B cell (primary cell): ENCODE measurements around the gene OLIG3. TPM values are rescaled to one million over a fixed set of nuclear protein-coding genes. Genes with fewer than 3 reads are reported as not detected.

ENCODE experiments used
- ATAC-seq: fragments of 200-7000 bp; cut with Tn5 transposase; one replicate; pipeline ENCODE4 v1.10.0; 2021; ENCODE audit warnings: low read depth, mild to moderate bottlenecking, moderate number of reproducible peaks, moderate library complexity
- CTCF ChIA-PET: fragments of 350-600 bp; sonication (Branson Sonifier 250); formaldehyde crosslinking; loops from one replicate; lab custom pipeline; 2021; ENCODE audit warnings: antibody characterized with exemption, inconsistent platforms; lab: Charles Lee
- POLR2A ChIA-PET: fragments of 350-600 bp; sonication (Branson Sonifier 250); formaldehyde crosslinking; loops from one replicate; lab custom pipeline; 2021; ENCODE audit warnings: antibody characterized with exemption; lab: Charles Lee
- DNase-seq: peaks from one replicate; pipeline ENCODE4 v3.0.0; 2013
- H2AFZ ChIP-seq: 2 replicates; pipeline ENCODE4 v1.6.1; 2012; ENCODE audit warnings: mild to moderate bottlenecking, low read depth, low read length; ENCODE audit not compliant: insufficient read depth, poor library complexity, severe bottlenecking
- H3K27ac ChIP-seq, 2 donors: 1 replicate in 1 of 2; 2 replicates in 1 of 2; pipeline ENCODE4 v1.5.1; 2012 to 2013; ENCODE audit warnings: low read length in 2 of 2, mild to moderate bottlenecking in 2 of 2, moderate library complexity in 1 of 2
- H3K27me3 ChIP-seq, 4 experiments: fragments of 200-600 bp in 1 of 4; sonication (generic) in 1 of 4; replicated peaks in 1 of 4; 1 replicate in 2 of 4; 2 replicates in 2 of 4; pipeline versions ENCODE4 v1.6.1 to v1.7.0; 2013 to 2016; ENCODE audit warnings: low read length in 3 of 4, mild to moderate bottlenecking in 2 of 4, mixed read lengths in 1 of 4, moderate library complexity in 1 of 4; ENCODE audit not compliant: insufficient read depth in 4 of 4, control insufficient read depth in 3 of 4; ENCODE audit errors: control extremely low read depth in 1 of 4
- H3K36me3 ChIP-seq, 2 experiments: replicated peaks in 1 of 2; 1 replicate in 1 of 2; 2 replicates in 1 of 2; pipeline versions ENCODE4 v1.6.1 to v1.7.1; 2013; ENCODE audit warnings: low read length in 1 of 2; ENCODE audit not compliant: insufficient read depth in 2 of 2, control insufficient read depth in 1 of 2; ENCODE audit errors: control extremely low read depth in 1 of 2, extremely low read depth in 1 of 2
- H3K4me1 ChIP-seq, 2 donors: fragments of 200-600 bp in 1 of 2; sonication (generic) in 1 of 2; 1 replicate in 1 of 2; 2 replicates in 1 of 2; pipeline versions ENCODE4 v1.5.1 to v1.6.1; 2013 to 2017; ENCODE audit warnings: low read length in 2 of 2; ENCODE audit not compliant: control insufficient read depth in 2 of 2, insufficient read depth in 2 of 2
- H3K4me2 ChIP-seq: replicated peaks from 2 replicates; pipeline ENCODE3; 2012; ENCODE audit warnings: mild to moderate bottlenecking, low read depth, low read length; ENCODE audit not compliant: poor library complexity, severe bottlenecking
- H3K4me3 ChIP-seq, 5 experiments: fragments of 200-600 bp in 1 of 5; sonication (generic) in 1 of 5; 1 replicate in 3 of 5; 2 replicates in 2 of 5; pipeline versions ENCODE4 v1.5.1 to v1.7.0; 2011 to 2016; ENCODE audit warnings: low read length in 4 of 5, mild to moderate bottlenecking in 4 of 5, low read depth in 2 of 5, control low read depth in 1 of 5, moderate library complexity in 1 of 5; ENCODE audit not compliant: insufficient read depth in 1 of 5; ENCODE audit errors: control extremely low read depth in 1 of 5, extremely low read depth in 1 of 5
- H3K79me2 ChIP-seq: fragments of 200-600 bp; sonication (generic); one replicate; pipeline ENCODE4 v1.6.0; 2016; ENCODE audit warnings: low read length; ENCODE audit not compliant: control insufficient read depth, insufficient read depth
- H3K9ac ChIP-seq: fragments of 200-600 bp; sonication (generic); 2 replicates; pipeline ENCODE4 v1.6.1; 2017; ENCODE audit warnings: mild to moderate bottlenecking, low read length, moderate library complexity
- H3K9me3 ChIP-seq, 3 donors: one replicate each; pipeline versions ENCODE4 v1.6.1 to v1.7.1; 2013; ENCODE audit warnings: low read length in 2 of 3; ENCODE audit not compliant: control insufficient read depth in 2 of 3, insufficient read depth in 1 of 3; ENCODE audit errors: control extremely low read depth in 1 of 3
- H4K20me1 ChIP-seq: 2 replicates; pipeline ENCODE4 v1.6.0; 2012; ENCODE audit warnings: mild to moderate bottlenecking, low read length; ENCODE audit not compliant: insufficient read depth, control insufficient read depth, poor library complexity, severe bottlenecking
- H3K27ac Mint-ChIP-seq: one replicate; pipeline ENCODE4 v1.8.0; 2021; ENCODE audit warnings: mixed read lengths
- H3K27me3 Mint-ChIP-seq: one replicate; pipeline ENCODE4 v1.8.0; 2021; ENCODE audit warnings: mixed read lengths
- H3K4me1 Mint-ChIP-seq: one replicate; pipeline ENCODE4 v1.8.0; 2021; ENCODE audit warnings: mixed read lengths
- H3K4me3 Mint-ChIP-seq: one replicate; pipeline ENCODE4 v1.8.0; 2021; ENCODE audit warnings: mixed read lengths
- H3K9me3 Mint-ChIP-seq: one replicate; pipeline ENCODE4 v1.8.0; 2022; ENCODE audit warnings: mixed read lengths; ENCODE audit not compliant: insufficient read depth
- CTCF ChIP-seq: fragments of 200-600 bp; IDR thresholded peaks from one replicate; pipeline ENCODE4 v1.8.0; 2022; ENCODE audit warnings: antibody characterized with exemption, mild to moderate bottlenecking
- EZH2 ChIP-seq: IDR thresholded peaks from 2 replicates; pipeline ENCODE4 v1.6.1; 2012; ENCODE audit warnings: borderline replicate concordance, low read depth, mild to moderate bottlenecking, moderate library complexity, low read length; ENCODE audit not compliant: insufficient read depth, poor library complexity, severe bottlenecking
- WGBS: methylation state at CpG from one replicate; pipeline ENCODE4 v1.1.5; 2013; ENCODE audit warnings: missing lambda C conversion rate; ENCODE audit not compliant: insufficient coverage; 5-methylcytosine and 5-hydroxymethylcytosine counted together
- intact Hi-C: fragments of 100-400 bp; cut with micrococcal nuclease; formaldehyde crosslinking; loops from one replicate; pipeline ENCODE4 v1.10.0; 2022
- polyA plus RNA-seq: library from polyadenylated mRNA; depleted of rRNA; stranded (reverse); fragments of >200 nt; gene quantifications from 2 replicates; pipeline ENCODE4 v1.2.3, GENCODE V29; 2012
- total RNA-seq, 2 donors: library from RNA; stranded (reverse); fragments of 120-200 nt in 1 of 2; gene quantifications; 1 replicate in 1 of 2; 2 replicates in 1 of 2; pipeline versions ENCODE4 v1.2.3 to v1.2.4, GENCODE V29; 2013 to 2022

The OLIG3 gene
- total and polyA plus RNA-seq, 2 donors (not counting 1 experiment from before 2014, with no cell fraction given): not detected

GRCh38 chr6:137494988-137495702 is 951 bp upstream of the OLIG3 start:
- Mint-ChIP-seq H3K4me3 (peak overlapping the region; percentile 67), H3K27ac (peak overlapping the region; percentile 50), H3K4me1 (peaks cover 55% of the 10 kb centered on the region), H3K9me3 (no peaks in the 10 kb centered on the region), H3K27me3 (peaks cover 85% of the 10 kb centered on the region)
- WGBS: 12% methylated on average over 24 of the region's 41 CpGs
- TF ChIP-seq CTCF: no peak
- no peak for TF ChIP-seq EZH2
- CTCF ChIA-PET: interaction anchor here (0.8 to 0.9 kb wide), 2 partner anchors 12 to 108 kb away, joined by 3 to 4 read pairs; no protein-coding TSS in a partner anchor
- ATAC-seq (no peak), DNase-seq (peak; percentile 44)
- no peak overlapping the region for H3K4me3 ChIP-seq
- intact Hi-C loops: loop anchor here (5.0 kb wide), 1 partner anchor 418 kb away; no protein-coding TSS in a partner anchor
- no peaks in the 10 kb centered on the region for H3K36me3 ChIP-seq
- peak overlapping the region; percentile 77 for H3K4me2 ChIP-seq
- POLR2A ChIA-PET: interaction anchor here (0.7 kb wide), 1 partner anchor 274 kb away, joined by 3 read pairs; no protein-coding TSS in a partner anchor
- no peaks in the 10 kb centered on the region for H4K20me1 ChIP-seq
- H2AFZ ChIP-seq: no peak overlapping the region
- H3K27me3 ChIP-seq: peaks cover 8 to 94% (median 92%) of the 10 kb centered on the region in 4 experiments
- no peak overlapping the region for H3K27ac ChIP-seq
- H3K9ac ChIP-seq: peak overlapping the region; percentile 11
- H3K79me2 ChIP-seq: no peaks in the 10 kb centered on the region
- H3K9me3 ChIP-seq: peaks cover 0 to 62% (median 25%) of the 10 kb centered on the region in 3 donors
- peaks cover 60 to 67% of the 10 kb centered on the region in 2 donors for H3K4me1 ChIP-seq
